PFSK-1 (cell line): ENCODE measurements around the gene PRKAR1B.

Experiments used
- POLR2AphosphoS5 ChIP-seq: IDR thresholded peaks from 2 replicates; pipeline ENCODE4 v1.6.1; 2012; ENCODE audit warnings: low read depth, mild to moderate bottlenecking, control low read depth, low read length, moderate library complexity
- SIN3A ChIP-seq: IDR thresholded peaks from 2 replicates; pipeline ENCODE4 v1.6.1; 2012; ENCODE audit warnings: mild to moderate bottlenecking, low read length, moderate library complexity, borderline replicate concordance; ENCODE audit not compliant: insufficient read depth

GRCh38 chr7:607938-608337 is 119.1 kb downstream of the PRKAR1B start:
- no peak for TF ChIP-seq POLR2AphosphoS5
- TF ChIP-seq SIN3A = no peak
